SK-N-SH (cell line): ENCODE measurements around the gene KIF18B. TPM values are rescaled to one million over a fixed set of nuclear protein-coding genes. Genes with fewer than 3 reads are reported as not detected.
A peak's percentile ranks its signal among the peaks of the same experiment; 100 is the strongest.

ENCODE experiments used
- CTCF ChIA-PET: fragments of 300-600, 350-600 bp; formaldehyde crosslinking; extraction: SDS; loops from one replicate; lab custom pipeline; 2021; lab: Yijun Ruan, JAX
- POLR2A ChIA-PET: fragments of 350-600 bp; sonication (Branson Sonifier 250); formaldehyde crosslinking; extraction: SDS; loops from one replicate; lab custom pipeline; 2020; ENCODE audit warnings: antibody characterized with exemption, inconsistent platforms; lab: Yijun Ruan, JAX
- DNase-seq: peaks from one replicate; pipeline ENCODE4 v3.0.0; 2012
- H2AFZ ChIP-seq: fragments of 200-600 bp; sonication (generic); 2 replicates; pipeline ENCODE4 v1.8.1; 2016; ENCODE audit warnings: antibody characterized with exemption, mild to moderate bottlenecking, low read depth
- H3F3A ChIP-seq: fragments of 200-600 bp; sonication (generic); replicated peaks from 2 replicates; pipeline ENCODE3; 2016; ENCODE audit warnings: antibody characterized with exemption, mild to moderate bottlenecking; ENCODE audit not compliant: insufficient read depth
- H3K27ac ChIP-seq, 2 experiments: fragments of 200-500 bp in 1 of 2; fragments of 200-600 bp in 1 of 2; sonication (Bioruptor generic) in 1 of 2; sonication (generic), shearing (Covaris generic) in 1 of 2; 2 replicates each; pipeline versions ENCODE4 v1.5.1 to v1.6.1; 2014 to 2016; ENCODE audit warnings: low read depth in 2 of 2, inconsistent platforms in 1 of 2, low read length in 1 of 2, mild to moderate bottlenecking in 1 of 2, mixed read lengths in 1 of 2
- H3K27me3 ChIP-seq: fragments of 200-600 bp; sonication (generic), shearing (Covaris generic); 2 replicates; pipeline ENCODE4 v1.6.1; 2016; ENCODE audit warnings: mixed run types; ENCODE audit not compliant: insufficient read depth
- H3K36me3 ChIP-seq, 2 experiments: fragments of 200-500 bp in 1 of 2; fragments of 200-600 bp in 1 of 2; sonication (Bioruptor generic) in 1 of 2; sonication (generic) in 1 of 2; replicated peaks in 1 of 2; 2 replicates each; pipeline versions ENCODE3 to v1.5.1; 2014 to 2016; ENCODE audit warnings: low read length in 1 of 2, mild to moderate bottlenecking in 1 of 2; ENCODE audit not compliant: insufficient read depth in 2 of 2, control insufficient read depth in 1 of 2
- H3K4me1 ChIP-seq, 2 experiments: fragments of 200-500 bp in 1 of 2; fragments of 200-600 bp in 1 of 2; sonication (Bioruptor generic) in 1 of 2; sonication (generic), shearing (Covaris generic) in 1 of 2; 2 replicates each; pipeline versions ENCODE4 v1.5.1 to v1.6.1; 2014 to 2016; ENCODE audit warnings: low read depth in 1 of 2, low read length in 1 of 2, mixed run types in 1 of 2; ENCODE audit not compliant: insufficient read depth in 2 of 2, control insufficient read depth in 1 of 2
- H3K4me2 ChIP-seq: fragments of 200-600 bp; sonication (generic), shearing (Covaris generic); 2 replicates; pipeline ENCODE4 v1.6.1; 2017; ENCODE audit warnings: mixed run types
- H3K4me3 ChIP-seq, 2 experiments: fragments of 200-500 bp in 1 of 2; fragments of 200-600 bp in 1 of 2; sonication (Bioruptor generic) in 1 of 2; sonication (generic), shearing (Covaris generic) in 1 of 2; 2 replicates each; pipeline versions ENCODE4 v1.5.1 to v1.8.1; 2014 to 2016; ENCODE audit warnings: low read depth in 2 of 2, inconsistent platforms in 1 of 2, low read length in 1 of 2, mild to moderate bottlenecking in 1 of 2, mixed read lengths in 1 of 2, moderate library complexity in 1 of 2
- H3K79me2 ChIP-seq: fragments of 200-600 bp; sonication (generic); 2 replicates; pipeline ENCODE4 v1.8.1; 2017; ENCODE audit warnings: mild to moderate bottlenecking; ENCODE audit not compliant: insufficient read depth
- H3K9ac ChIP-seq: fragments of 200-600 bp; sonication (generic); 2 replicates; pipeline ENCODE4 v1.6.1; 2017; ENCODE audit warnings: mixed run types
- H3K9me2 ChIP-seq: fragments of 200-600 bp; sonication (generic); 2 replicates; pipeline ENCODE4 v1.6.1; 2017; ENCODE audit warnings: mixed run types
- H3K9me3 ChIP-seq: fragments of 200-600 bp; sonication (generic); 2 replicates; pipeline ENCODE4 v1.6.1; 2017; ENCODE audit warnings: mixed run types, mild to moderate bottlenecking, moderate library complexity
- H4K20me1 ChIP-seq: fragments of 200-600 bp; sonication (generic); 2 replicates; pipeline ENCODE4 v1.6.1; 2017; ENCODE audit warnings: mild to moderate bottlenecking, mixed run types; ENCODE audit not compliant: insufficient read depth
- CTCF ChIP-seq: fragments of 200-600 bp; sonication (generic); IDR thresholded peaks from 2 replicates; pipeline ENCODE4 v1.6.1; 2017; ENCODE audit warnings: antibody characterized with exemption, mild to moderate bottlenecking, moderate library complexity
- EZH2phosphoT487 ChIP-seq: fragments of 200-600 bp; sonication (generic); IDR thresholded peaks from 2 replicates; pipeline ENCODE4 v1.6.1; 2017; ENCODE audit warnings: low read depth, mixed run types, mild to moderate bottlenecking, antibody characterized with exemption, moderate library complexity, borderline replicate concordance
- FOSL2 ChIP-seq: IDR thresholded peaks from 2 replicates; pipeline ENCODE4 v1.4.0; 2012; ENCODE audit warnings: low read depth, mild to moderate bottlenecking, moderate library complexity, borderline replicate concordance
- FOXM1 ChIP-seq: IDR thresholded peaks from 2 replicates; pipeline ENCODE4 v1.4.0; 2012; ENCODE audit warnings: low read depth, mild to moderate bottlenecking
- GABPA ChIP-seq: IDR thresholded peaks from 2 replicates; pipeline ENCODE4 v1.4.0; 2012; ENCODE audit warnings: low read depth, mild to moderate bottlenecking
- IRF3 ChIP-seq: fragments of 150-350 bp; IDR thresholded peaks from 2 replicates; pipeline ENCODE4 v1.6.1; 2016; ENCODE audit warnings: mild to moderate bottlenecking, low read depth, low read length
- MAX ChIP-seq: IDR thresholded peaks from 2 replicates; pipeline ENCODE4 v1.4.0; 2012; ENCODE audit warnings: low read depth
- MEF2A ChIP-seq: IDR thresholded peaks from 2 replicates; pipeline ENCODE4 v1.4.0; 2012; ENCODE audit warnings: low read depth, borderline replicate concordance
- POLR2AphosphoS5 ChIP-seq: IDR thresholded peaks from 2 replicates; pipeline ENCODE4 v1.6.1; 2012; ENCODE audit warnings: low read depth, low read length
- RXRA ChIP-seq: IDR thresholded peaks from 2 replicates; pipeline ENCODE4 v1.4.0; 2012; ENCODE audit warnings: low read depth, mild to moderate bottlenecking, borderline replicate concordance
- SMC3 ChIP-seq: IDR thresholded peaks from 2 replicates; pipeline ENCODE4 v1.6.1; 2012; ENCODE audit warnings: low read depth, low read length, improper control_type of control experiment
- TCF12 ChIP-seq: IDR thresholded peaks from 2 replicates; pipeline ENCODE4 v1.4.0; 2012
- USF2 ChIP-seq: fragments of 150-350 bp; IDR thresholded peaks from 2 replicates; pipeline ENCODE4 v1.6.1; 2017; ENCODE audit warnings: antibody characterized with exemption, low read length, low read depth, borderline replicate concordance
- WGBS: methylation state at CpG from one replicate; pipeline ENCODE4 v1.1.6; 2017; ENCODE audit warnings: low lambda C conversion rate; 5-methylcytosine and 5-hydroxymethylcytosine counted together
- polyA plus RNA-seq, 3 experiments: library from polyadenylated mRNA; depleted of rRNA; stranded (reverse); fragments of >200 nt; gene quantifications; 2 replicates each; pipeline ENCODE4 v1.2.3, GENCODE V29; 2012

KIF18B gene
- polyA plus RNA-seq, 1 of the 3 experiments (the other 2 are of a cell fraction) = 14.7 TPM

GRCh38 chr17:44966348-44967025, 18.9 kb upstream of the KIF18B start:
- H3K9ac ChIP-seq = no peak overlapping the region
- POLR2A ChIA-PET = no interaction called here

GRCh38 chr17:44965481-44966234, 18.1 kb upstream of the KIF18B start:
- Histone ChIP-seq H3K9ac (no peak overlapping the region), H3K27ac (no peak overlapping the region), H3K9me2 (no peaks in the 10 kb centered on the region), H3K9me3 (no peaks in the 10 kb centered on the region), H3K4me3 (no peak overlapping the region), H3K4me2 (no peak overlapping the region), H3K4me1 (peaks cover 0 to 29% of the 10 kb centered on the region in 2 experiments; a peak in 1 of 4 replicates), H3F3A (no peaks in the 10 kb centered on the region)
- CTCF ChIA-PET = interaction anchor here (0.6 to 2.2 kb wide), 4 partner anchors 8 to 1172 kb away, joined by 3 to 20 read pairs (median 4); no protein-coding TSS in a partner anchor
- no peak for DNase-seq
- WGBS = 90% methylated on average over 5 of the region's 5 CpGs
- no peak for TF ChIP-seq TCF12
- TF ChIP-seq POLR2AphosphoS5 = no peak
- no peak for TF ChIP-seq MEF2A
- no peak for TF ChIP-seq GABPA
- no peak for TF ChIP-seq FOSL2
- no peak for TF ChIP-seq IRF3
- no peak for TF ChIP-seq CTCF
- TF ChIP-seq USF2 = no peak
- no peak for TF ChIP-seq MAX
- TF ChIP-seq RXRA = no peak
- no peak for TF ChIP-seq FOXM1
- no peak for TF ChIP-seq SMC3
- TF ChIP-seq EZH2phosphoT487 = no peak
- TF ChIP-seq, all 33 proteins: peak for 0
- POLR2A ChIA-PET = no interaction called here
- Histone ChIP-seq H3K79me2 (no peaks in the 10 kb centered on the region), H3K36me3 (no peaks in the 10 kb centered on the region), H2AFZ (no peak overlapping the region), H3K27me3 (peaks cover 8% of the 10 kb centered on the region; the same call in 1 of the 2 replicates), H4K20me1 (no peaks in the 10 kb centered on the region)

More at GRCh38 chr17:44966348-44967025, 18.9 kb upstream of the KIF18B start:
- Histone ChIP-seq H2AFZ (no peak overlapping the region), H4K20me1 (no peaks in the 10 kb centered on the region), H3K4me3 (no peak overlapping the region; a peak in 1 of 4 replicates), H3F3A (peaks cover 2% of the 10 kb centered on the region), H3K27me3 (peaks cover 8% of the 10 kb centered on the region; the same call in 1 of the 2 replicates), H3K36me3 (no peaks in the 10 kb centered on the region), H3K9me2 (no peaks in the 10 kb centered on the region), H3K79me2 (no peaks in the 10 kb centered on the region), H3K4me1 (peaks cover 0 to 25% of the 10 kb centered on the region in 2 experiments; a peak in 1 of 4 replicates), H3K4me2 (peak overlapping the region; percentile 29; the same call in 1 of the 2 replicates), H3K27ac (no peak overlapping the region), H3K9me3 (no peaks in the 10 kb centered on the region)
- 74% methylated on average over 20 of the region's 21 CpGs for WGBS
- CTCF ChIA-PET = interaction anchor here (1.3 to 2.2 kb wide), 3 partner anchors 9 to 55 kb away, joined by 3 to 20 read pairs (median 4); no protein-coding TSS in a partner anchor
- no peak for TF ChIP-seq MAX
- peak; percentile 58 for DNase-seq
